ENCODE results near the gene SEMA3C.

SEMA3C gene

GRCh38 chr7:80829527-80829926, 89.3 kb downstream of the SEMA3C start:
- H3K36me3 ChIP-seq (ENCODE audit: control insufficient read depth, insufficient read depth, low read length) = no peaks in the 10 kb centered on the region
- no peak overlapping the region for H3K27ac ChIP-seq
- no peaks in the 10 kb centered on the region for H3K4me1 ChIP-seq
- no peaks in the 10 kb centered on the region for H3K27me3 ChIP-seq (ENCODE audit: control insufficient read depth, insufficient read depth, low read length)
- H2AFZ ChIP-seq = no peak overlapping the region
- no peak overlapping the region for H3K4me2 ChIP-seq (ENCODE audit: low read length)
- no peak overlapping the region for H3K4me3 ChIP-seq (ENCODE audit: low read depth, low read length)
- TF ChIP-seq, protein P1, sequence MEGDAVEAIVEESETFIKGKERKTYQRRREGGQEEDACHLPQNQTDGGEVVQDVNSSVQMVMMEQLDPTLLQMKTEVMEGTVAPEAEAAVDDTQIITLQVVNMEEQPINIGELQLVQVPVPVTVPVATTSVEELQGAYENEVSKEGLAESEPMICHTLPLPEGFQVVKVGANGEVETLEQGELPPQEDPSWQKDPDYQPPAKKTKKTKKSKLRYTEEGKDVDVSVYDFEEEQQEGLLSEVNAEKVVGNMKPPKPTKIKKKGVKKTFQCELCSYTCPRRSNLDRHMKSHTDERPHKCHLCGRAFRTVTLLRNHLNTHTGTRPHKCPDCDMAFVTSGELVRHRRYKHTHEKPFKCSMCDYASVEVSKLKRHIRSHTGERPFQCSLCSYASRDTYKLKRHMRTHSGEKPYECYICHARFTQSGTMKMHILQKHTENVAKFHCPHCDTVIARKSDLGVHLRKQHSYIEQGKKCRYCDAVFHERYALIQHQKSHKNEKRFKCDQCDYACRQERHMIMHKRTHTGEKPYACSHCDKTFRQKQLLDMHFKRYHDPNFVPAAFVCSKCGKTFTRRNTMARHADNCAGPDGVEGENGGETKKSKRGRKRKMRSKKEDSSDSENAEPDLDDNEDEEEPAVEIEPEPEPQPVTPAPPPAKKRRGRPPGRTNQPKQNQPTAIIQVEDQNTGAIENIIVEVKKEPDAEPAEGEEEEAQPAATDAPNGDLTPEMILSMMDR (IDR thresholded peaks at IDR 0.05) = no peak
- no peaks in the 10 kb centered on the region for H3K79me2 ChIP-seq
- H3K9ac ChIP-seq = no peak overlapping the region
- no peaks in the 10 kb centered on the region for H3K9me3 ChIP-seq (ENCODE audit: control insufficient read depth, low read length)

GRCh38 chr7:80827239-80827633, 91.6 kb downstream of the SEMA3C start:
- TF ChIP-seq, protein P1 (IDR thresholded peaks at IDR 0.05) = no peak
- H3K9ac ChIP-seq = no peak overlapping the region
- no peak overlapping the region for H3K4me2 ChIP-seq (ENCODE audit: low read length)
- no peaks in the 10 kb centered on the region for H3K4me1 ChIP-seq
- H2AFZ ChIP-seq = no peak overlapping the region
- H3K36me3 ChIP-seq (ENCODE audit: control insufficient read depth, insufficient read depth, low read length) = no peaks in the 10 kb centered on the region
- no peaks in the 10 kb centered on the region for H3K79me2 ChIP-seq
- H3K4me3 ChIP-seq (ENCODE audit: low read depth, low read length) = no peak overlapping the region
- H3K27me3 ChIP-seq (ENCODE audit: control insufficient read depth, insufficient read depth, low read length) = no peaks in the 10 kb centered on the region
- no peaks in the 10 kb centered on the region for H3K9me3 ChIP-seq (ENCODE audit: control insufficient read depth, low read length)
- H3K27ac ChIP-seq = no peak overlapping the region

GRCh38 chr7:80826520-80827238, 92.2 kb downstream of the SEMA3C start:
- no peaks in the 10 kb centered on the region for H3K4me1 ChIP-seq
- H3K27ac ChIP-seq = no peak overlapping the region

DNA sequence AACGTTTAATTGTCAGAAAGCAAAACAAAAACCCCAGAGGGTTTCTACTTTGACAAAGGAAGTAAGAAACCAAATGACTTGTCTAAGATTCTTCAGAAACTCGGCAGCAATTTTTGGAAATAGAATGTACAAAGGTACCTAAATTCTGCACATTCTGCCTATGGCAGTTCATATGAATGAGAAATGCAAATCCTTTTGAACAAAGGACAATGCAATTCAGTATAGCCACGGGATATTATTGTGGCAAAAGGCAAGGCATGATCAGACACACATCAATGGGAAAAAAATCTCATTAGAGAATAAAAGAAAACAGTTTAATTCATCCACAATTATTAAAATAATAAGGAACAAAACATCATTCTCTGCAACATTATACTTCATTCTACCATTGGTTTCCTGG, 93.4 kb downstream of the SEMA3C start:
- Histone ChIP-seq H3K79me2 (no peaks in the 10 kb centered on the region), H3K27ac (no peak overlapping the region)

More at GRCh38 chr7:80826520-80827238, 92.2 kb downstream of the SEMA3C start:
- TF ChIP-seq, protein P1 (IDR thresholded peaks at IDR 0.05) = no peak
- H2AFZ ChIP-seq = no peak overlapping the region
- H3K36me3 ChIP-seq (ENCODE audit: control insufficient read depth, insufficient read depth, low read length) = no peaks in the 10 kb centered on the region
- H3K9me3 ChIP-seq (ENCODE audit: control insufficient read depth, low read length) = no peaks in the 10 kb centered on the region
- H3K79me2 ChIP-seq = no peaks in the 10 kb centered on the region
- no peak overlapping the region for H3K9ac ChIP-seq
- no peak overlapping the region for H3K4me3 ChIP-seq (ENCODE audit: low read depth, low read length)
- H3K27me3 ChIP-seq (ENCODE audit: control insufficient read depth, insufficient read depth, low read length) = no peaks in the 10 kb centered on the region
- no peak overlapping the region for H3K4me2 ChIP-seq (ENCODE audit: low read length)

More for the DNA sequence above, 93.4 kb downstream of the SEMA3C start:
- Histone ChIP-seq H2AFZ (no peak overlapping the region), H3K4me3 (ENCODE audit: low read depth, low read length) (no peak overlapping the region), H3K9me3 (ENCODE audit: control insufficient read depth, low read length) (no peaks in the 10 kb centered on the region), H3K27me3 (ENCODE audit: control insufficient read depth, insufficient read depth, low read length) (no peaks in the 10 kb centered on the region), H3K36me3 (ENCODE audit: control insufficient read depth, insufficient read depth, low read length) (no peaks in the 10 kb centered on the region), H3K4me2 (ENCODE audit: low read length) (no peak overlapping the region), H3K4me1 (no peaks in the 10 kb centered on the region), H3K9ac (no peak overlapping the region)
- TF ChIP-seq, protein P1 (IDR thresholded peaks at IDR 0.05) = no peak

All from parathyroid adenoma (tissue), 2 donors.